SK-N-SH (cell line): ENCODE results near the gene DCHS1.

Experiments used
- EP300 ChIP-seq, 2 experiments: IDR thresholded peaks; 2 replicates each; pipeline versions ENCODE4 v1.4.0 to v1.6.1; 2012; ENCODE audit warnings: borderline replicate concordance in 1 of 2, low read depth in 1 of 2, low read length in 1 of 2
- NFIC ChIP-seq: IDR thresholded peaks from 2 replicates; pipeline ENCODE4 v1.4.0; 2012; ENCODE audit warnings: borderline replicate concordance
- POLR2AphosphoS5 ChIP-seq: IDR thresholded peaks from 2 replicates; pipeline ENCODE4 v1.6.1; 2012; ENCODE audit warnings: low read depth, low read length
- TF ChIP-seq, protein P1 (sequence below): IDR thresholded peaks from 2 replicates; pipeline ENCODE4 v1.4.0; 2012; ENCODE audit warnings: low read depth
- TF ChIP-seq, protein P2 (sequence below): fragments of 200-600 bp; sonication (generic); IDR thresholded peaks from 2 replicates; pipeline ENCODE4 v1.6.1; 2017; ENCODE audit warnings: antibody characterized with exemption, mild to moderate bottlenecking, moderate library complexity

DNA sequence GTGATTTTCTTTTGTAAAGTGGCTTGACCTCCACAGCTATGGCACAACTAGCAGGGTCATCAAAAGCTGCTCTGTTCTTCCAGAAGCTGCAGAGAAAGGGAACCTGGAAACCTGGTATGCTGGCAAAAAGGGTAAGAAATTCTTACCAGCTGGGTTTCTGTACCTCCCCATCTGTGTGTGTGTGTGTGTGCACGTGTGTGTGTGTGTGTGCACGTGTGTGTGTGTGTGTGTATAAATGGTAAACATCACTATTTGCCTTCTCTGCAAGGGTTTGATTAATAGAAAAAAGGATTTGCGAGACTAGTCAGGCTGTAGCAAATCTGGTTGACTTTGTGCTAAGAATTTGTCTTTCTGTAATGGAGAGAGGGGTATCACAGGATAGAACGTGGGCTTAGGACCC is 32.3 kb upstream of the DCHS1 start:
- TF ChIP-seq NFIC (no peak), EP300 (IDR thresholded peaks at IDR 0.05; ENCODE audit: borderline replicate concordance in 1 of 2, low read depth in 1 of 2, low read length in 1 of 2) (no peak), POLR2AphosphoS5 (no peak)
- TF ChIP-seq, protein P1, sequence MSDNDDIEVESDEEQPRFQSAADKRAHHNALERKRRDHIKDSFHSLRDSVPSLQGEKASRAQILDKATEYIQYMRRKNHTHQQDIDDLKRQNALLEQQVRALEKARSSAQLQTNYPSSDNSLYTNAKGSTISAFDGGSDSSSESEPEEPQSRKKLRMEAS: no peak
- TF ChIP-seq, protein P2, sequence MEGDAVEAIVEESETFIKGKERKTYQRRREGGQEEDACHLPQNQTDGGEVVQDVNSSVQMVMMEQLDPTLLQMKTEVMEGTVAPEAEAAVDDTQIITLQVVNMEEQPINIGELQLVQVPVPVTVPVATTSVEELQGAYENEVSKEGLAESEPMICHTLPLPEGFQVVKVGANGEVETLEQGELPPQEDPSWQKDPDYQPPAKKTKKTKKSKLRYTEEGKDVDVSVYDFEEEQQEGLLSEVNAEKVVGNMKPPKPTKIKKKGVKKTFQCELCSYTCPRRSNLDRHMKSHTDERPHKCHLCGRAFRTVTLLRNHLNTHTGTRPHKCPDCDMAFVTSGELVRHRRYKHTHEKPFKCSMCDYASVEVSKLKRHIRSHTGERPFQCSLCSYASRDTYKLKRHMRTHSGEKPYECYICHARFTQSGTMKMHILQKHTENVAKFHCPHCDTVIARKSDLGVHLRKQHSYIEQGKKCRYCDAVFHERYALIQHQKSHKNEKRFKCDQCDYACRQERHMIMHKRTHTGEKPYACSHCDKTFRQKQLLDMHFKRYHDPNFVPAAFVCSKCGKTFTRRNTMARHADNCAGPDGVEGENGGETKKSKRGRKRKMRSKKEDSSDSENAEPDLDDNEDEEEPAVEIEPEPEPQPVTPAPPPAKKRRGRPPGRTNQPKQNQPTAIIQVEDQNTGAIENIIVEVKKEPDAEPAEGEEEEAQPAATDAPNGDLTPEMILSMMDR: no peak
